Bronchial epithelial cell (primary cell): ENCODE data around the gene ZNF821. TPM values are rescaled to one million over a fixed set of nuclear protein-coding genes. Genes with fewer than 3 reads are reported as not detected.
"Not testable (repeated sequence)": the region's sequence is repeated elsewhere in the genome, so short reads cannot be mapped to it uniquely, and the experiment has no call there.

ENCODE experiments used
- DNase-seq: peaks from one replicate; pipeline ENCODE4 v3.0.0-alpha.2; 2010; ENCODE audit warnings: low read depth
- FAIRE-seq: peaks from 2 replicates; lab custom pipeline; 2011; peaks lifted over from hg19 to GRCh38; lab: Jason Lieb, UNC
- H3K27me3 ChIP-seq: 2 replicates; pipeline ENCODE4 v1.5.1; 2011; ENCODE audit warnings: low read length; ENCODE audit not compliant: control insufficient read depth, insufficient read depth
- H3K36me3 ChIP-seq: 2 replicates; pipeline ENCODE4 v1.5.1; 2011; ENCODE audit warnings: low read length; ENCODE audit not compliant: control insufficient read depth, insufficient read depth
- H3K4me3 ChIP-seq: 2 replicates; pipeline ENCODE4 v1.5.1; 2011; ENCODE audit warnings: mild to moderate bottlenecking, low read depth, low read length, control low read depth
- CTCF ChIP-seq: IDR thresholded peaks from 2 replicates; pipeline ENCODE4 v1.5.1; 2011; ENCODE audit warnings: mild to moderate bottlenecking, moderate library complexity, low read length, control low read depth, inconsistent platforms; ENCODE audit not compliant: insufficient read depth, severe bottlenecking
- total RNA-seq: library from RNA; depleted of rRNA; stranded (reverse); fragments of >200 nt; gene quantifications from 2 replicates; pipeline ENCODE4 v1.2.1, GENCODE V29; 2014

Gene ZNF821
- total RNA-seq, 1 donor from 2014 or later: 9.5 TPM

- H3K36me3 ChIP-seq: no peaks in the 10 kb centered on the region
- TF ChIP-seq CTCF: no peak
- no peak for FAIRE-seq
- no peak for DNase-seq
- no peak overlapping the region for H3K4me3 ChIP-seq
- no peaks in the 10 kb centered on the region for H3K27me3 ChIP-seq
Measured at GRCh38 chr16:71834291-71834690, 49.7 kb downstream of the ZNF821 start.

- not testable (repeated sequence) for H3K27me3 ChIP-seq, H3K4me3 ChIP-seq, FAIRE-seq, H3K36me3 ChIP-seq, DNase-seq
Measured at GRCh38 chr16:71832112-71832511, 51.9 kb downstream of the ZNF821 start.

- H3K36me3 ChIP-seq, FAIRE-seq, H3K4me3 ChIP-seq, H3K27me3 ChIP-seq, DNase-seq: not testable (repeated sequence)
Measured at GRCh38 chr16:71831698-71832097, 52.3 kb downstream of the ZNF821 start.

- FAIRE-seq: no peak
- no peaks in the 10 kb centered on the region for H3K27me3 ChIP-seq
Measured at GRCh38 chr16:71830359-71830758, 53.6 kb downstream of the ZNF821 start.

GRCh38 chr16:71826533-71827017, 57.4 kb downstream of the ZNF821 start:
- Histone ChIP-seq H3K4me3 (no peak overlapping the region), H3K27me3 (no peaks in the 10 kb centered on the region), H3K36me3 (no peaks in the 10 kb centered on the region)
- TF ChIP-seq CTCF: no peak
- DNase-seq (no peak), FAIRE-seq (no peak)

More at GRCh38 chr16:71830359-71830758, 53.6 kb downstream of the ZNF821 start:
- DNase-seq: no peak
- no peaks in the 10 kb centered on the region for H3K36me3 ChIP-seq
- no peak for TF ChIP-seq CTCF
- H3K4me3 ChIP-seq: no peak overlapping the region

- not testable (repeated sequence) for H3K4me3 ChIP-seq, H3K36me3 ChIP-seq, DNase-seq, H3K27me3 ChIP-seq, FAIRE-seq
Measured at GRCh38 chr16:71817155-71817500, 66.9 kb downstream of the ZNF821 start.

GRCh38 chr16:71811261-71811803, 72.7 kb downstream of the ZNF821 start:
- Histone ChIP-seq H3K4me3 (no peak overlapping the region), H3K36me3 (no peaks in the 10 kb centered on the region), H3K27me3 (no peaks in the 10 kb centered on the region)
- FAIRE-seq (no peak), DNase-seq (no peak)
- TF ChIP-seq CTCF: no peak

GRCh38 chr16:71810155-71810530, 73.8 kb downstream of the ZNF821 start:
- DNase-seq, H3K36me3 ChIP-seq, H3K27me3 ChIP-seq, FAIRE-seq, H3K4me3 ChIP-seq: not testable (repeated sequence)
